Upper lobe of right lung (tissue), 1 donor: ENCODE data around the gene BTG4. TPM values are rescaled to one million over a fixed set of nuclear protein-coding genes. Genes with fewer than 3 reads are reported as not detected.

Experiments used
- ATAC-seq: fragments of 200-7000 bp; cut with Tn5 transposase; one replicate; pipeline ENCODE4 v1.9.1; 2020; ENCODE audit warnings: mild to moderate bottlenecking, moderate library complexity
- DNase-seq: peaks from one replicate; pipeline ENCODE4 v3.0.0-alpha.2; 2020
- H3K27ac ChIP-seq: fragments of 200-600 bp; one replicate; pipeline ENCODE4 v1.8.0; 2022
- H3K27me3 ChIP-seq: fragments of 200-600 bp; one replicate; pipeline ENCODE4 v1.8.0; 2022; ENCODE audit warnings: mild to moderate bottlenecking
- H3K36me3 ChIP-seq: fragments of 200-600 bp; one replicate; pipeline ENCODE4 v1.8.0; 2022
- H3K4me1 ChIP-seq: fragments of 200-600 bp; one replicate; pipeline ENCODE4 v1.8.0; 2022
- H3K4me3 ChIP-seq: fragments of 200-600 bp; one replicate; pipeline ENCODE4 v1.8.0; 2022; ENCODE audit warnings: mild to moderate bottlenecking
- H3K9me3 ChIP-seq: fragments of 200-600 bp; one replicate; pipeline ENCODE4 v1.8.0; 2022
- intact Hi-C: fragments of 100-400 bp; cut with DNase I; formaldehyde crosslinking; loops from one replicate; pipeline ENCODE4 v1.11.0; 2022
- total RNA-seq: library from RNA; stranded (reverse); fragmentation: NEBNext Ultra II Directional; extraction: Animal tissue kit (Norgen Biotek cat#: 25700); gene quantifications from one replicate; pipeline ENCODE4 v1.2.1, GENCODE V29; 2021
- TF ChIP-seq, protein P1 (sequence below): fragments of 200-600 bp; IDR thresholded peaks from one replicate; pipeline ENCODE4 v1.8.0; 2022; ENCODE audit warnings: antibody characterized with exemption
- donor health status: DM: no; HTN: yes; CAD: no; lungs with severe emphysema.

The BTG4 gene
- total RNA-seq, 1 donor from 2014 or later, result not detected

DNA sequence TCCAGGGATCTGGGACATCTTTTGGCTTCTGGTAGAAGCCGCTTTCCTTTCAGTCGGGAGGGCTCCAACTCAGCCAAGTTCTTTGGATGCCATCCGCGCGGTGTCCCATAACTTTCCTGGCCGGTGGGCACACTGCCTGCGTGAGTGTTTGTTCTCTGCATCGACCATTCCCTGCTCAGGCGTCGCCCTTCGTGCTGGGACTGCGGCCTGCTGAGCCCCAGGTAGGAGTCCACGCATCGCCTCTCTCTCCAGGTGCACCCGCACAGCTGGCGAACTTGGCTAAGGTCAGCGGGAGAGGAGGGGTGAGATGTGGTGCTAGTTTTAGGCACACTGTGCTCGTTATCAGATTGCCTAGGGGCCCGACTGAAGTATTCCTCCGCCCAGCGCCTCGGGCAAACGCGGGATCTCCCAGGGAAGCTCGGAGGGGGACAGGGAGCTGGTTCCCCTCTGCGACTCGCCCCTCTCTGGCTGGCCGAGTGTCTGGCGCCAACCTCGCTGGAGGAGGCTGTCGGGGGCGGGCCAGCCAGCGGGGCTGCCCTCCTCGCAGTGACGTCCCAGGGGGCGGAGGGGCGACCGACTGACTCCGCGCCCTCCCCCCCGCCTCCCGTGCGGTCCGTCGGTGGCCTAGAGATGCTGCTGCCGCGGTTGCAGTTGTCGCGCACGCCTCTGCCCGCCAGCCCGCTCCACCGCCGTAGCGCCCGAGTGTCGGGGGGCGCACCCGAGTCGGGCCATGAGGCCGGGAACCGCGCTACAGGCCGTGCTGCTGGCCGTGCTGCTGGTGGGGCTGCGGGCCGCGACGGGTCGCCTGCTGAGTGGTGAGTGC, 28.1 kb upstream of the BTG4 start, which contains the start of gene LAYN:
LAYN (plus strand) TSS at position 607 of the 823 bp plus-strand sequence; CDS start at position 731, 124 bp downstream.
- H3K4me1 ChIP-seq, result peaks cover 23% of the 10 kb centered on the region
- peaks cover 16% of the 10 kb centered on the region for H3K27me3 ChIP-seq
- intact Hi-C loops, result no loop called here
- ATAC-seq, result peak; percentile 86
- H3K27ac ChIP-seq, result peak within 1 kb of the TSS; percentile 76
- no peaks in the 10 kb centered on the region for H3K36me3 ChIP-seq
- H3K9me3 ChIP-seq, result no peaks in the 10 kb centered on the region
- TF ChIP-seq, protein P1, sequence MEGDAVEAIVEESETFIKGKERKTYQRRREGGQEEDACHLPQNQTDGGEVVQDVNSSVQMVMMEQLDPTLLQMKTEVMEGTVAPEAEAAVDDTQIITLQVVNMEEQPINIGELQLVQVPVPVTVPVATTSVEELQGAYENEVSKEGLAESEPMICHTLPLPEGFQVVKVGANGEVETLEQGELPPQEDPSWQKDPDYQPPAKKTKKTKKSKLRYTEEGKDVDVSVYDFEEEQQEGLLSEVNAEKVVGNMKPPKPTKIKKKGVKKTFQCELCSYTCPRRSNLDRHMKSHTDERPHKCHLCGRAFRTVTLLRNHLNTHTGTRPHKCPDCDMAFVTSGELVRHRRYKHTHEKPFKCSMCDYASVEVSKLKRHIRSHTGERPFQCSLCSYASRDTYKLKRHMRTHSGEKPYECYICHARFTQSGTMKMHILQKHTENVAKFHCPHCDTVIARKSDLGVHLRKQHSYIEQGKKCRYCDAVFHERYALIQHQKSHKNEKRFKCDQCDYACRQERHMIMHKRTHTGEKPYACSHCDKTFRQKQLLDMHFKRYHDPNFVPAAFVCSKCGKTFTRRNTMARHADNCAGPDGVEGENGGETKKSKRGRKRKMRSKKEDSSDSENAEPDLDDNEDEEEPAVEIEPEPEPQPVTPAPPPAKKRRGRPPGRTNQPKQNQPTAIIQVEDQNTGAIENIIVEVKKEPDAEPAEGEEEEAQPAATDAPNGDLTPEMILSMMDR, result no peak
- peak; percentile 74 for DNase-seq
- H3K4me3 ChIP-seq, result peak within 1 kb of the TSS; percentile 66

DNA sequence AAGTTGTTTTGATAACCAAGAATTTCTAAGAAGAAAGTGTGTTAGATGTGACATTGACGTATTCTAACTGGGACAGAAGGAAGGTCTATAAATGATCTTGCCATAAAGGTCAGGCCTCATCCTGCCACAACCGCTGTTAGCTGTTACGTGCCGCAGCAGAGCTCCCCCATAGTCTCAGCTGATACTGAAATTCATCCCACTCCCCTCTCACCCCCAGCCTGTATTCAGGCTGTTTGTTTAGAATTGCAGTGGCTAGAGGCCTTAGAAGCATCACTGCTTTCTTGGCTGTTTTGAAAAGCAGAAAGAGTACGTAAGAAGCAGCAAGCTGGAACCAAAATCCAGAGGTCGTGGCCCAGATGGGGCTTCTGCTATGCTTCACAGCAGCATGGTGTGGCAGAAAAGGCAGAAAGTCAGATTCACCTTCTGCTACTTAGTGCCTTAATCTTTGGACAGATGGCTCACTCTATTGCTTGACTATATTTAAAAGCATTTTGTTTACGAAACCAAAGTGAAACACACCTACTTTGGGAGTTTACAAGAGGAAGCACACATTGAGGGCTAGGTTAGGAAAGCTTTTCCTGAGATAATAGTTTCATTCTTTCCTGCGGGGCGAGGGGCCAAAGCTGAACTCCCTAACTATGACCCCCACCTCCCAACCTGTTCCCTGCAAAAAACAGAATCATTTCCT, 27.4 kb upstream of the BTG4 start:
- ATAC-seq (no peak), DNase-seq (no peak)
- H3K27me3 ChIP-seq, result peaks cover 16% of the 10 kb centered on the region
- TF ChIP-seq, protein P1, result no peak
- H3K4me1 ChIP-seq, result peaks cover 23% of the 10 kb centered on the region
- no peak overlapping the region for H3K27ac ChIP-seq
- peak overlapping the region; percentile 66 for H3K4me3 ChIP-seq
- intact Hi-C loops, result no loop called here
- H3K36me3 ChIP-seq, result no peaks in the 10 kb centered on the region
- H3K9me3 ChIP-seq, result no peaks in the 10 kb centered on the region

GRCh38 chr11:111538407-111539114, 26.4 kb upstream of the BTG4 start:
- no peaks in the 10 kb centered on the region for H3K9me3 ChIP-seq
- intact Hi-C loops, result no loop called here

GRCh38 chr11:111537336-111537860, 25.2 kb upstream of the BTG4 start:
- Histone ChIP-seq H3K4me1 (peaks cover 23% of the 10 kb centered on the region), H3K27me3 (peaks cover 16% of the 10 kb centered on the region), H3K4me3 (no peak overlapping the region), H3K27ac (no peak overlapping the region), H3K36me3 (no peaks in the 10 kb centered on the region), H3K9me3 (no peaks in the 10 kb centered on the region)
- intact Hi-C loops, result no loop called here
- DNase-seq, result no peak
- ATAC-seq, result no peak
- TF ChIP-seq, protein P1, result no peak

More at GRCh38 chr11:111538407-111539114, 26.4 kb upstream of the BTG4 start:
- TF ChIP-seq, protein P1, result no peak
- no peak for ATAC-seq
- Histone ChIP-seq H3K36me3 (no peaks in the 10 kb centered on the region), H3K27me3 (peaks cover 16% of the 10 kb centered on the region), H3K4me1 (peaks cover 23% of the 10 kb centered on the region), H3K4me3 (no peak overlapping the region), H3K27ac (no peak overlapping the region)
- DNase-seq, result no peak

- peaks cover 5% of the 10 kb centered on the region for H3K27me3 ChIP-seq
- H3K9me3 ChIP-seq, result no peaks in the 10 kb centered on the region
- DNase-seq (no peak), ATAC-seq (no peak)
- no peaks in the 10 kb centered on the region for H3K36me3 ChIP-seq
- H3K4me1 ChIP-seq, result peaks cover 8% of the 10 kb centered on the region
- no peak overlapping the region for H3K27ac ChIP-seq
- TF ChIP-seq, protein P1, result no peak
- H3K4me3 ChIP-seq, result no peak overlapping the region
- intact Hi-C loops, result no loop called here
Measured at GRCh38 chr11:111535281-111535680, 23.1 kb upstream of the BTG4 start.
